ENCODE results near the gene CYTH4.

The CYTH4 gene

DNA sequence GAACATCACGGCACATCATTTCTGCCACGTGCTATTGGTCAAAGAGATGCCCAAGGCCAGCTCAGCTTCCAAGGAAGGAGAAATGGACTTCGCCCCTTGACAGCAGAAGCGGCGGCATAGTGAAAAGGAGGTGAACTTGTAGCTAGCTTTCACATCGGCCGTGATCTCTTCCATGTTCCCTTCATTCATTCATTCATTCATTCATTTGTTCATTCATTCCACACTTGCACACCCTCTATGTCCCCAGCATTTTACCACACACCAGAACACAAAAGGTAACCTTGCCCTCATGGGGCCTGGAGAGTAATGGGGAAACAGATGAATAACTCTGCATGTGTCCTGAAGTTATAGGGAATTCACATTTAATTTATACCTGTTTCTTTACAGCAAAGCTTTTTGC, 1.1 kb upstream of the CYTH4 start:
- Histone ChIP-seq H3K9me3 (ENCODE audit: control insufficient read depth, low read length) (no peaks in the 10 kb centered on the region), H3K27ac (ENCODE audit: insufficient read depth, low read length, poor library complexity, severe bottlenecking) (no peak overlapping the region), H3K27me3 (replicated peaks; ENCODE audit: control insufficient read depth, insufficient read depth, low read length, poor library complexity, severe bottlenecking) (no peaks in the 10 kb centered on the region), H3K4me1 (ENCODE audit: control insufficient read depth, insufficient read depth, low read length, poor library complexity, severe bottlenecking) (peaks cover 30% of the 10 kb centered on the region), H3K4me3 (ENCODE audit: insufficient read depth, low read depth, low read length, poor library complexity, severe bottlenecking) (no peak overlapping the region), H3K36me3 (ENCODE audit: control insufficient read depth, insufficient read depth, low read length) (no peaks in the 10 kb centered on the region)
- no peak for DNase-seq

DNA sequence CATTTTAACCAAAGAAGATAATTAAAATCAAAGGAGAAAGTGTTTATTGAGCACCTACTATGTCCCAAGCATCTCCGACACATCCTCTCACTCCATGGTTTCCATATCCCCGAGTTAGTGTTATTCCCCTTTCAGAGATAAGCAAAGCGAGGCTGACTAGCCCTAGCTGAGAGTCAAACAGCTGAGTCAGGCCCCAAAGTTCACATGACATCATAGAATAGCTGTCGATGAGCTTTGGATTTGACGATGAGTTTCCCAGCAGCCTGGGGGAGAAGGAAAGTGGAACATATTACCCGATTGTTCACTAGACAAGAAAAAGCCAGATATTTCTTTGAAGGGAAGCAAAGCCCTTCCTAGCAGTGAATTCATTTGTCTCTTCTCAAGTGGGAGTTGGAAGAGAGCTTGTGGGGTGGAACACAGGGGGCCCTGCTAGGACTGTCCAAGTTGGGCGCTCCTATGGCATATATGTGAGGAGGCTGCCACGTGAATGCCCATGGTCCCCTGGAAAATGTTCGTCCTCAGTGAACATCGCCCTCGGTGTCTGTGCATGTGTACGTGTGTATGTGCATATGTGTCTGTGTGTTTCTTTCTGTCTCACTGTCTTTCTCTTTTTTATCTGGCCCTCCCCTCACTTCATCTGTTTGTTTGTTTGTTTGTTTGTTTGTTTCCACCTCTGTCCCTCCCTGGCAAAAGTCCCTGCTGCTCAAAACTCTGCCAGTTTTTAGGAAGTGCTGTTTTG, 493 bp upstream of the CYTH4 start:
- no peak for DNase-seq
- Histone ChIP-seq H3K4me3 (ENCODE audit: insufficient read depth, low read depth, low read length, poor library complexity, severe bottlenecking) (peak overlapping the region; percentile 86), H3K9me3 (ENCODE audit: control insufficient read depth, low read length) (no peaks in the 10 kb centered on the region), H3K27ac (ENCODE audit: insufficient read depth, low read length, poor library complexity, severe bottlenecking) (peak overlapping the region; percentile 87), H3K36me3 (ENCODE audit: control insufficient read depth, insufficient read depth, low read length) (no peaks in the 10 kb centered on the region), H3K27me3 (replicated peaks; ENCODE audit: control insufficient read depth, insufficient read depth, low read length, poor library complexity, severe bottlenecking) (no peaks in the 10 kb centered on the region), H3K4me1 (ENCODE audit: control insufficient read depth, insufficient read depth, low read length, poor library complexity, severe bottlenecking) (peaks cover 32% of the 10 kb centered on the region)

DNA sequence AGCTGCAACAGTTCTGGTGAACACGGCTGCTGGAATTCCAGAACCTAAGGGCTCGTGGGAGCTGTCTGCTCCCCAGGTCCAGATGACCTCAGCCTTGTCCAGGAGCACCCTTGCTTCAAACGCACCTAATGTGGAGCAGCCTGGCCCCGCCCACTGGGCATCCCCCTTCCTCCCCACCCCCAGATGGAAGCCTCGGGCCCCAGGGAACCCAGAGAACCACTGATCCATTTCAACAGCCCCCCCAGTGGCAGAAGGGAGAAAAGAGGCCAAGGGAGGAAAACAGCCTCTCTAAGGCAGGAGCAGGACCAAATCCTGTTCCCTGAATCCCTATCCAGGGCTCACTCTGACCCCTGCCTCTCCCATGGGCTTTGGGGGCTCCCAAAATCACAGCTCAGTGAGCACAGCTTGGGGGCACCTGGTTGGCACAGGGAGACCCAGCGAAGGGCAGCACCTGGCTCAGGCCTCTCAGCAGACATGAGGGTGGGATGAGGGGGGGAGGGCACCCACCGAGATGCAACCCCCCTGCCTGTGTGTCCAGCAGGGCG, 1.2 kb downstream of the CYTH4 start:
- peak overlapping the region; percentile 87 for H3K27ac ChIP-seq (ENCODE audit: insufficient read depth, low read length, poor library complexity, severe bottlenecking)
- peak overlapping the region; percentile 86 for H3K4me3 ChIP-seq (ENCODE audit: insufficient read depth, low read depth, low read length, poor library complexity, severe bottlenecking)

DNA sequence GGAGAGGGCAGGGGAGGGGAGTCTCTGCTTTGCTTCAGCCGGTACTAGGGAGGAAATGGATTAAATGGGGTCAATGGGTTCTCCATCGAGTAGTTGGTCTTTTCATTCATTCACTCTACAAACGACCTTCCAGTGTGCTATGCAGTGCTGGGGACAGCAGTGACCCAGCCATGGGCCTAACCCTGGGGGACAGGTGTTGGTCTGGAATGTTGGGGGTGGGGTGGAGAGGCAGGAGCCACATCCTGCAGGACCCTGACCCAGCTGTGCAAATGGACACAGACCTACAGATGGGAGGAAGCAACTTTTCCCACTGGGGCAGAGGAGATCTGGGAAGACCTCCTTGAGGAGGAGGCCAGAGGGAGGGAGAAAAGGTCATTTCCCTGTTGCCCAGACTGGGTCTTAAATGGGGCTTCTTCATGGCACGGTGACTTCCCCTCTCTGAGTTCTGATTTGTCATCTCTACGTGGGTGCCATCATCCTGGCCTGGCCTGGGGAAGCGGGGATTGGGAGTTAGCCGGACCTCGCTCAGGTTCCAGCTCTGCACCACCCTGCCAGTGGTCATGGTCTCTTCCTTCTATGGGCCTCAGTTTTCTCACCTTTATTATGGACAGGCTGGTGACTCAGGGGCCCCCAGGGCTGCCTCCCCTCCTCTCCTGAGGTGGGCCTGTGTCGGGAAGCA, 2.0 kb downstream of the CYTH4 start:
- Histone ChIP-seq H3K4me3 (ENCODE audit: insufficient read depth, low read depth, low read length, poor library complexity, severe bottlenecking) (peak overlapping the region; percentile 86), H3K27ac (ENCODE audit: insufficient read depth, low read length, poor library complexity, severe bottlenecking) (peak overlapping the region; percentile 87), H3K36me3 (ENCODE audit: control insufficient read depth, insufficient read depth, low read length) (peaks cover 7% of the 10 kb centered on the region), H3K9me3 (ENCODE audit: control insufficient read depth, low read length) (no peaks in the 10 kb centered on the region), H3K4me1 (ENCODE audit: control insufficient read depth, insufficient read depth, low read length, poor library complexity, severe bottlenecking) (peaks cover 32% of the 10 kb centered on the region), H3K27me3 (replicated peaks; ENCODE audit: control insufficient read depth, insufficient read depth, low read length, poor library complexity, severe bottlenecking) (no peaks in the 10 kb centered on the region)
- no peak for DNase-seq

More for the DNA sequence above, 1.2 kb downstream of the CYTH4 start:
- Histone ChIP-seq H3K9me3 (ENCODE audit: control insufficient read depth, low read length) (no peaks in the 10 kb centered on the region), H3K27me3 (replicated peaks; ENCODE audit: control insufficient read depth, insufficient read depth, low read length, poor library complexity, severe bottlenecking) (no peaks in the 10 kb centered on the region), H3K4me1 (ENCODE audit: control insufficient read depth, insufficient read depth, low read length, poor library complexity, severe bottlenecking) (peaks cover 32% of the 10 kb centered on the region), H3K36me3 (ENCODE audit: control insufficient read depth, insufficient read depth, low read length) (peaks cover 5% of the 10 kb centered on the region)
- peak; percentile 29 to 62 (median 52) for DNase-seq

DNA sequence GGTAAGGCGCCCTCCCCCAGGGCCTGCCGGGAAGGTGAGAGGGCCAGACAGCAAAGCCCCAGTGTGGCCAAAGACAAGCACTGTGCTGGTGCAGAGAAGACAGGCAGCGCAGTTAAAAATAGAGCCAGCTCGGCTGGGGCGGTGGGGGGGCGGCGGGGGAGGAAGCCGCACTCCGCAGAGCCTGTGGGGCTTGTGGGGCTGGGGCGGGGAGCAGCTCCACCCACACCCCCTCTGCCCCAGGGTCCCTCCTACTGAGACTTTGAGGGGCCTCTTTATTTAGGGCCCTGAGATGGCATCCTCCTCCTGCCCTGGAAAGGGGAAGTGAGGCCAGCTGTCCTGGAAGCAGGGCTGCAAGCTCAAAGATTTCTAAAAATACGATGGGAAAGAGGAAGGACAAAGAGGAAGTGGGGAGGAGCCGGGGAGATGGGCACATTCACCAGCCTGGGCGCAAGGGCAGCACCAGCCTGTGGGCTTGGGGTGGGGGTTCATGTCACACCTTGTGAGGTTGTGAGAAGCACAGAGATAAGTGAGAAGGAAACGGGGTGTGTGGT, 2.6 kb downstream of the CYTH4 start:
- H3K9me3 ChIP-seq (ENCODE audit: control insufficient read depth, low read length): no peaks in the 10 kb centered on the region
- peak overlapping the region; percentile 87 for H3K27ac ChIP-seq (ENCODE audit: insufficient read depth, low read length, poor library complexity, severe bottlenecking)
- peaks cover 13% of the 10 kb centered on the region for H3K36me3 ChIP-seq (ENCODE audit: control insufficient read depth, insufficient read depth, low read length)
- peaks cover 32% of the 10 kb centered on the region for H3K4me1 ChIP-seq (ENCODE audit: control insufficient read depth, insufficient read depth, low read length, poor library complexity, severe bottlenecking)
- H3K27me3 ChIP-seq (replicated peaks; ENCODE audit: control insufficient read depth, insufficient read depth, low read length, poor library complexity, severe bottlenecking): no peaks in the 10 kb centered on the region
- H3K4me3 ChIP-seq (ENCODE audit: insufficient read depth, low read depth, low read length, poor library complexity, severe bottlenecking): peak overlapping the region; percentile 86
- peak in 2 of 3 donors; percentile 28 to 39 for DNase-seq

DNA sequence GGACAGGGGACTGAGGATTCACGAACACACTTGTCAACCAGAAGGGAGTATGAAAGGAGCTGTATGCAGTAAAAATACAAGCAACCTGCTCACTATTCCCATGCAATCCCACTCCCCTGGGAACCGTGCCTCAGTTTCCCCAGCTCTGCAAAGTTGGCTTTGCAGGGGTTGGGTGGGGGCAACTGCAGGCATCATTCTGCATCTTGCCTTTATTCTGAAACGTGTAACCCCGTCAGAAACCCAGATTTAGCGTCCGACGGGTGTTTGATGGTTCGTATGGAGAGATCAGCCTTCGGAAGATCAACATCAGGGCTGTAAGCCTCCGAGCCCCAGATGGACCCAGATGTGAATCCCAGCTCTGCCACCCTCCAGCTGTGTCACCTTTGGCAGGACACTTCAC, 3.6 kb downstream of the CYTH4 start:
- H3K36me3 ChIP-seq (ENCODE audit: control insufficient read depth, insufficient read depth, low read length): peaks cover 20% of the 10 kb centered on the region
- H3K27me3 ChIP-seq (replicated peaks; ENCODE audit: control insufficient read depth, insufficient read depth, low read length, poor library complexity, severe bottlenecking): no peaks in the 10 kb centered on the region
- H3K4me1 ChIP-seq (ENCODE audit: control insufficient read depth, insufficient read depth, low read length, poor library complexity, severe bottlenecking): peaks cover 32% of the 10 kb centered on the region
- H3K4me3 ChIP-seq (ENCODE audit: insufficient read depth, low read depth, low read length, poor library complexity, severe bottlenecking): no peak overlapping the region
- no peak for DNase-seq
- H3K9me3 ChIP-seq (ENCODE audit: control insufficient read depth, low read length): no peaks in the 10 kb centered on the region
- H3K27ac ChIP-seq (ENCODE audit: insufficient read depth, low read length, poor library complexity, severe bottlenecking): peak overlapping the region; percentile 1

DNA sequence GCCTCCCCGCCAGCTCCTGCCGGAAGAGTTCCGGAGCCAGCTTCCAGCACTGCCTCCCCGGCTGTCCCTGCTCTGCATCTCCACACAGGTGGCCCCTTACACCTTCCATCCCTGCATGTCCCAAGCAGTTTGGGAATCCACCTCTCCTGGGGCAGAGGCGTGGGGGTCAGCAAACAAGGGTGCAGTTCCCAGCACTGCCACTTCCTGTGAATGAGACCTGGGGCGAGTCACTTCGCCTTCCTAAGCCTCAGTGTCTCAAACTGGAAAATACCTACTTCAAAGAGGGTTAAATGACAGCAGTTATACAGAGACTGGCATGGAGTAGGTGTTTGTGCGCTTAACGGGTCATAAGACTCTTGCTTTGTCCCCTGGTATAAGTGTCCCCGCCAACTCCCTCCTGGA, 5.2 kb downstream of the CYTH4 start:
- Histone ChIP-seq H3K4me1 (ENCODE audit: control insufficient read depth, insufficient read depth, low read length, poor library complexity, severe bottlenecking) (peaks cover 25% of the 10 kb centered on the region), H3K9me3 (ENCODE audit: control insufficient read depth, low read length) (peaks cover 4% of the 10 kb centered on the region), H3K4me3 (ENCODE audit: insufficient read depth, low read depth, low read length, poor library complexity, severe bottlenecking) (no peak overlapping the region), H3K36me3 (ENCODE audit: control insufficient read depth, insufficient read depth, low read length) (peaks cover 36% of the 10 kb centered on the region), H3K27ac (ENCODE audit: insufficient read depth, low read length, poor library complexity, severe bottlenecking) (no peak overlapping the region), H3K27me3 (replicated peaks; ENCODE audit: control insufficient read depth, insufficient read depth, low read length, poor library complexity, severe bottlenecking) (no peaks in the 10 kb centered on the region)
- no peak for DNase-seq

DNA sequence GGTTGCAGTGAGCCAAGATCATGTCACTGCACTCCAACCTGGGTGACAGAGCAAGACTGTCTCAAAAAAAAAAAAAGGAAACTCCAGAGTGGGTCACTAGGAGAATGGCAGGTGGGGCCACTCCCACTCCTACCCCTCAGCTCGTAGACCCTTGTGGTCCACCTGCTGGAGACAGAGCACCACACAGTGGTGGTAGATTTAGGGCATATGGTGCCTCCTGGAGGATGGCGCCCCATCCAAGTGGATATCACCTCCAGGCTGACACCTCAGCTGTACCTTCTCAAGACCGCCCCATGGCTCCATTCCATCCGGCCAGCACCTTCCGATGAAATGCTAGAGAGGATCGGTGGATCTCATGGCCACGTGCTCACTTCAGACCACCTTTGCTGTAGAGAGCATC, 6.2 kb downstream of the CYTH4 start:
- no peaks in the 10 kb centered on the region for H3K27me3 ChIP-seq (replicated peaks; ENCODE audit: control insufficient read depth, insufficient read depth, low read length, poor library complexity, severe bottlenecking)
- no peak for DNase-seq
- H3K36me3 ChIP-seq (ENCODE audit: control insufficient read depth, insufficient read depth, low read length): peaks cover 45% of the 10 kb centered on the region
- H3K4me3 ChIP-seq (ENCODE audit: insufficient read depth, low read depth, low read length, poor library complexity, severe bottlenecking): no peak overlapping the region
- H3K9me3 ChIP-seq (ENCODE audit: control insufficient read depth, low read length): peaks cover 4% of the 10 kb centered on the region
- no peak overlapping the region for H3K27ac ChIP-seq (ENCODE audit: insufficient read depth, low read length, poor library complexity, severe bottlenecking)
- H3K4me1 ChIP-seq (ENCODE audit: control insufficient read depth, insufficient read depth, low read length, poor library complexity, severe bottlenecking): peaks cover 22% of the 10 kb centered on the region

DNA sequence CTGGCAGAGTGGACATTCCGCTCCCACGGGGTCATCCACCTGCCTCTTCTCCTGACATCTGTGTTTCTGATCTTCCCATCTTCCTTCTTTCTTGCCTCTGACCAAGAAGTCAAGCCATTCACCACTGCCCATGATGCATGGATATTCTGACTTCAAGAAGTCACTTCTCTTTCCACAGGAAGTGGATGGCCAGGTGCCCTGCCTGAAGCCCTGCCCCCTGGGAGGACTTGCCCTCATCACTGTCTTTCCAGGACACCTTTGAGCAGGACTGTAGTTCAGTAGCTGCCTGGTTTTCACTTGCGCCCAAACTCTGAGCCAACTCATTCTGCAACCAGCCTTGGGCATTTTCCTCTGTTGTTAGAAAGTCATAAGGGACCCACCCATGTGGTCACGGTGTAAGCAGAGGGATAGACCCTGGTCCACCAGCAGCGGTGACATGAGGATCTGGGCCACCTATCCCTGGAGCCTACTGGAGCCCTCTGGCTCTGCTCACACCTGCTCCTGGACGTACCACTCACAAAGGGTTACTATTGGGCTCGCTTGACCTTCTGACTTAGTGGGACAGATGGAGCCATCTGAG, 6.9 kb downstream of the CYTH4 start:
- no peak for DNase-seq
- H3K27me3 ChIP-seq (replicated peaks; ENCODE audit: control insufficient read depth, insufficient read depth, low read length, poor library complexity, severe bottlenecking): no peaks in the 10 kb centered on the region
- H3K27ac ChIP-seq (ENCODE audit: insufficient read depth, low read length, poor library complexity, severe bottlenecking): peak overlapping the region; percentile 2
- H3K4me1 ChIP-seq (ENCODE audit: control insufficient read depth, insufficient read depth, low read length, poor library complexity, severe bottlenecking): peaks cover 18% of the 10 kb centered on the region
- peaks cover 4% of the 10 kb centered on the region for H3K9me3 ChIP-seq (ENCODE audit: control insufficient read depth, low read length)
- peaks cover 49% of the 10 kb centered on the region for H3K36me3 ChIP-seq (ENCODE audit: control insufficient read depth, insufficient read depth, low read length)
- no peak overlapping the region for H3K4me3 ChIP-seq (ENCODE audit: insufficient read depth, low read depth, low read length, poor library complexity, severe bottlenecking)

All from effector memory CD4-positive, alpha-beta T cell (primary cell).